Endothelial cell of umbilical vein (primary cell): Measurements from ENCODE around the gene THOC2. TPM values are rescaled to one million over a fixed set of nuclear protein-coding genes. Genes with fewer than 3 reads are reported as not detected.
"Not testable (repeated sequence)": the region's sequence is repeated elsewhere in the genome, so short reads cannot be mapped to it uniquely, and the experiment has no call there.

Experiments used
- BruUV-seq: library from RNA; stranded (reverse); fragments of 400-500 nt; replicated peaks from 2 replicates; lab custom pipeline; 2021; lab: Mats Ljungman, UMichigan
- CTCF ChIA-PET: fragments of 300-600, 350-600 bp; sonication (Branson Sonifier 250); formaldehyde crosslinking; loops from one replicate; lab custom pipeline; 2021; ENCODE audit warnings: antibody characterized with exemption, inconsistent platforms; lab: Charles Lee
- POLR2A ChIA-PET: fragments of 300-600, 350-600 bp; sonication (Branson Sonifier 250); formaldehyde crosslinking; loops from one replicate; lab custom pipeline; 2021; ENCODE audit warnings: antibody characterized with exemption, inconsistent platforms; lab: Charles Lee
- DNase-seq: peaks from one replicate; pipeline ENCODE4 v3.0.0-alpha.2; 2011; ENCODE audit warnings: low read depth, low spot score
- FAIRE-seq: peaks from 2 replicates; lab custom pipeline; 2011; peaks lifted over from hg19 to GRCh38; lab: Jason Lieb, UNC
- H2AFZ ChIP-seq: 2 replicates; pipeline ENCODE4 v1.6.0; 2012; ENCODE audit warnings: low read depth, low read length, control low read depth, inconsistent platforms
- H3K27ac ChIP-seq: 2 replicates; pipeline ENCODE4 v1.5.1; 2011; ENCODE audit warnings: low read depth, mild to moderate bottlenecking, control low read depth, low read length, moderate library complexity; ENCODE audit not compliant: insufficient read depth
- H3K27me3 ChIP-seq, 2 experiments: 2 replicates each; pipeline versions ENCODE4 v1.6.0 to v1.6.1; 2011; ENCODE audit warnings: low read length in 2 of 2, mixed read lengths in 1 of 2; ENCODE audit not compliant: control insufficient read depth in 2 of 2, insufficient read depth in 2 of 2
- H3K36me3 ChIP-seq, 2 experiments: 2 replicates in 1 of 2; 3 replicates in 1 of 2; pipeline ENCODE4 v1.5.1; 2011; ENCODE audit warnings: low read length in 2 of 2, mild to moderate bottlenecking in 1 of 2, moderate library complexity in 1 of 2; ENCODE audit not compliant: control insufficient read depth in 2 of 2, insufficient read depth in 2 of 2; ENCODE audit errors: extremely low read depth in 1 of 2
- H3K4me1 ChIP-seq: 3 replicates; pipeline ENCODE4 v1.5.1; 2011; ENCODE audit warnings: mild to moderate bottlenecking, low read length; ENCODE audit not compliant: control insufficient read depth, insufficient read depth; ENCODE audit errors: extremely low read depth
- H3K4me2 ChIP-seq: 2 replicates; pipeline ENCODE4 v1.6.1; 2011; ENCODE audit warnings: low read length, control low read depth, mixed read lengths; ENCODE audit not compliant: insufficient read depth
- H3K4me3 ChIP-seq, 3 experiments: fragments of 200-600 bp in 1 of 3; sonication (generic), shearing (Covaris generic) in 1 of 3; replicated peaks in 1 of 3; 2 replicates each; pipeline ENCODE4 v1.5.1; 2011 to 2016; ENCODE audit warnings: control low read depth in 3 of 3, low read length in 3 of 3, mild to moderate bottlenecking in 2 of 3, inconsistent platforms in 1 of 3, low read depth in 1 of 3, moderate library complexity in 1 of 3; ENCODE audit not compliant: insufficient read depth in 1 of 3
- H3K79me2 ChIP-seq: 2 replicates; pipeline ENCODE4 v1.6.0; 2012; ENCODE audit warnings: low read length, inconsistent platforms; ENCODE audit not compliant: control insufficient read depth, insufficient read depth
- H3K9ac ChIP-seq: replicated peaks from 2 replicates; pipeline ENCODE3; 2011; ENCODE audit warnings: low read length, control low read depth; ENCODE audit not compliant: insufficient read depth; ENCODE audit errors: extremely low read depth
- H3K9me1 ChIP-seq: replicated peaks from 3 replicates; pipeline ENCODE4 v1.6.0; 2011; ENCODE audit warnings: mild to moderate bottlenecking, low read length; ENCODE audit not compliant: control insufficient read depth, insufficient read depth; ENCODE audit errors: extremely low read depth
- H3K9me3 ChIP-seq: replicated peaks from 2 replicates; pipeline ENCODE4 v1.5.1; 2012; ENCODE audit warnings: low read length, inconsistent platforms; ENCODE audit not compliant: control insufficient read depth, insufficient read depth
- H4K20me1 ChIP-seq: replicated peaks from 2 replicates; pipeline ENCODE3; 2011; ENCODE audit warnings: mild to moderate bottlenecking, low read length; ENCODE audit not compliant: control insufficient read depth, insufficient read depth; ENCODE audit errors: extremely low read depth
- EZH2 ChIP-seq: IDR thresholded peaks from 2 replicates; pipeline ENCODE4 v1.6.1; 2012; ENCODE audit warnings: borderline replicate concordance, low read depth, mild to moderate bottlenecking, moderate library complexity, low read length, inconsistent platforms; ENCODE audit not compliant: severe bottlenecking
- FOS ChIP-seq: IDR thresholded peaks from 2 replicates; pipeline ENCODE4 v1.6.1; 2011; ENCODE audit warnings: mild to moderate bottlenecking, low read length, moderate library complexity, borderline replicate concordance; ENCODE audit not compliant: insufficient read depth
- GATA2 ChIP-seq: IDR thresholded peaks from 2 replicates; pipeline ENCODE4 v1.7.0; 2011; ENCODE audit warnings: low read depth, mild to moderate bottlenecking, moderate library complexity, mixed read lengths, low read length; ENCODE audit not compliant: insufficient read length, insufficient read depth
- JUN ChIP-seq: IDR thresholded peaks from 2 replicates; pipeline ENCODE4 v1.6.1; 2011; ENCODE audit warnings: borderline replicate concordance, low read depth; ENCODE audit not compliant: insufficient read length, insufficient read depth
- MAX ChIP-seq: IDR thresholded peaks from 2 replicates; pipeline ENCODE4 v1.6.1; 2011; ENCODE audit not compliant: insufficient read depth, insufficient read length
- MYC ChIP-seq: IDR thresholded peaks from one replicate; pipeline ENCODE4 v1.6.1; 2011; ENCODE audit warnings: mild to moderate bottlenecking, low read depth, low read length
- POLR2A ChIP-seq: IDR thresholded peaks from 2 replicates; pipeline ENCODE4 v1.6.1; 2012; ENCODE audit warnings: low read depth, mild to moderate bottlenecking, control low read depth, low read length
- POLR2AphosphoS5 ChIP-seq: IDR thresholded peaks from 2 replicates; pipeline ENCODE4 v1.6.1; 2012; ENCODE audit warnings: low read depth, mild to moderate bottlenecking, control low read depth, low read length, moderate library complexity; ENCODE audit not compliant: insufficient read depth
- dilution Hi-C: fragments of 300-500 bp; cut with MboI; formaldehyde crosslinking; loops from one replicate; pipeline ENCODE4 v1.15.0; 2019; ENCODE audit warnings: low sequenced_read_pairs; ENCODE audit not compliant: extremely low pct_ligation_motif_present
- intact Hi-C: fragments of 100-400 bp; cut with micrococcal nuclease; formaldehyde crosslinking; loops from one replicate; pipeline ENCODE4 v1.10.0; 2022
- polyA plus RNA-seq, 4 experiments: library from polyadenylated mRNA; depleted of rRNA in 3 of 4; stranded (reverse) in 3 of 4; unstranded in 1 of 4; fragments of >200 nt; gene quantifications; 2 replicates each; pipeline versions ENCODE4 v1.2.1 to v1.2.3, GENCODE V29; 2011 to 2012; ENCODE audit warnings: missing spikeins in 1 of 4
- total RNA-seq: library from RNA; stranded (reverse); gene quantifications from 2 replicates; pipeline ENCODE4 v1.2.3, GENCODE V29; 2021
- TF ChIP-seq, protein P1 (sequence below), 2 donors: IDR thresholded peaks; 1 replicate in 1 of 2; 2 replicates in 1 of 2; pipeline ENCODE4 v1.5.1; 2011; ENCODE audit warnings: low read length in 2 of 2, mild to moderate bottlenecking in 2 of 2, moderate library complexity in 2 of 2, control low read depth in 1 of 2, inconsistent platforms in 1 of 2, low read depth in 1 of 2; ENCODE audit not compliant: insufficient read depth in 1 of 2; ENCODE audit errors: extremely low read depth in 1 of 2

THOC2 gene
- total and polyA plus RNA-seq, 2 donors (not counting 3 experiments of a cell fraction or from before 2014, with no cell fraction given): 26.0 to 72.9 TPM

DNA sequence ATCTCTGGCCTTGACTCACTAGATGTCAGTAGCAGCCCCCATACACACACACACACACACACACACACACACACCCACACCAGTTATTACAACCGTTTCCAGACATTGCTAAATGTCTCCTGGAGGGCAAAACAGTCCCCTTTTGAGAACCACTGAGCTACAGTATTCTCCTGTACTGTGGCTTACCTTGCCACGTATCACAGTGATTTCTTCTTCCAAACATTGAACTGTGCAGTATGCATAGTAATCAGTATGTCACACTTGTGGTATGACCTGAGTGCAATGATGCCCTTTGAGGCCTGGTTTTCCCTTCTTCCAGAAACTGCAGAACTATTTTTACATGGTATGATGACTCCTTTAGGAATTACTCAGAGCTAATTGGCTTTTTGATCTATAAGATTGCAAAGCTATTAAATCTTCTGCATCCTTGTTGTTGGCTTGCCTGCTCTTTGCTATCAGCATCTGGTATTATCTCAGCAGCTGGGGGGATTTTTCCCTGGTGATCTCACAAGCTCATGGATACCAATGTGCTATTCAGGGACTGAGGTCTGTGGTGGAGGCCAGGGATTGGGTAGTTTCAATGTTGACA is 3.6 kb upstream of the THOC2 start:
- Histone ChIP-seq H3K9ac (no peak overlapping the region), H3K79me2 (peaks cover 17% of the 10 kb centered on the region), H3K4me1 (peaks cover 3% of the 10 kb centered on the region), H3K27me3 (peaks cover 4 to 5% of the 10 kb centered on the region in 2 experiments), H4K20me1 (no peaks in the 10 kb centered on the region), H3K9me3 (no peaks in the 10 kb centered on the region), H2AFZ (no peak overlapping the region), H3K4me2 (no peak overlapping the region), H3K4me3 (no peak overlapping the region), H3K9me1 (no peaks in the 10 kb centered on the region), H3K36me3 (no peaks in the 10 kb centered on the region), H3K27ac (no peak overlapping the region)
- ChIA-PET CTCF (no interaction called here), POLR2A (no interaction called here)
- no TSS peak for BruUV-seq
- FAIRE-seq: no peak
- no peak for DNase-seq
- TF ChIP-seq MAX: no peak
- no peak for TF ChIP-seq MYC
- no peak for TF ChIP-seq POLR2AphosphoS5
- TF ChIP-seq, protein P1, sequence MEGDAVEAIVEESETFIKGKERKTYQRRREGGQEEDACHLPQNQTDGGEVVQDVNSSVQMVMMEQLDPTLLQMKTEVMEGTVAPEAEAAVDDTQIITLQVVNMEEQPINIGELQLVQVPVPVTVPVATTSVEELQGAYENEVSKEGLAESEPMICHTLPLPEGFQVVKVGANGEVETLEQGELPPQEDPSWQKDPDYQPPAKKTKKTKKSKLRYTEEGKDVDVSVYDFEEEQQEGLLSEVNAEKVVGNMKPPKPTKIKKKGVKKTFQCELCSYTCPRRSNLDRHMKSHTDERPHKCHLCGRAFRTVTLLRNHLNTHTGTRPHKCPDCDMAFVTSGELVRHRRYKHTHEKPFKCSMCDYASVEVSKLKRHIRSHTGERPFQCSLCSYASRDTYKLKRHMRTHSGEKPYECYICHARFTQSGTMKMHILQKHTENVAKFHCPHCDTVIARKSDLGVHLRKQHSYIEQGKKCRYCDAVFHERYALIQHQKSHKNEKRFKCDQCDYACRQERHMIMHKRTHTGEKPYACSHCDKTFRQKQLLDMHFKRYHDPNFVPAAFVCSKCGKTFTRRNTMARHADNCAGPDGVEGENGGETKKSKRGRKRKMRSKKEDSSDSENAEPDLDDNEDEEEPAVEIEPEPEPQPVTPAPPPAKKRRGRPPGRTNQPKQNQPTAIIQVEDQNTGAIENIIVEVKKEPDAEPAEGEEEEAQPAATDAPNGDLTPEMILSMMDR (IDR thresholded peaks at IDR 0.05; ENCODE audit: extremely low read depth in 1 of 2, insufficient read depth in 1 of 2, low read depth in 1 of 2, low read length in 2 of 2): no peak
- TF ChIP-seq FOS: no peak
- no peak for TF ChIP-seq POLR2A
- TF ChIP-seq EZH2: no peak
- TF ChIP-seq GATA2: no peak
- TF ChIP-seq JUN: no peak
- intact Hi-C loops: no loop called here
- dilution Hi-C loops: no loop called here

DNA sequence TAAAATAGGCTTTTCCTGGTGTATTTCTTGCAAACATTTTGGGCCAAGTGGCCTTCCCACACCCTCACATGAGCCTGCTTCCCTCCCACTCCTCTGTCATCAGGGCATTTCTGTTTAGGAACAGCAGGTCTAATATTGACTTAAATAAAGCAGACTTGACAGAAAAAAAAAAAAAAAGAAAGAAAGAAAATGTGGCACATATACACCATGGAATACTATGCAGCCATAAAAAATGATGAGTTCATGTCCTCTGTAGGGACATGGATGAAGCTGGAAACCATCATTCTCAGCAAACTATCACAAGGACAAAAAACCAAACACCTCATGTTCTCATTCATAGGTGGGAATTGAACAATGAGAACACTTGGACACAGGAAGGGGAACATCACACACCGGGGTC is 2.3 kb upstream of the THOC2 start:
- CTCF ChIA-PET, BruUV-seq, H3K9me1 ChIP-seq, dilution Hi-C loops, H3K4me1 ChIP-seq, H3K9me3 ChIP-seq, H3K27ac ChIP-seq, H3K4me2 ChIP-seq, H3K36me3 ChIP-seq, H2AFZ ChIP-seq, H3K27me3 ChIP-seq, intact Hi-C loops, H3K4me3 ChIP-seq, FAIRE-seq, H3K9ac ChIP-seq, H4K20me1 ChIP-seq, DNase-seq, POLR2A ChIA-PET: not testable (repeated sequence)
- peaks cover 30% of the 10 kb centered on the region for H3K79me2 ChIP-seq

GRCh38 chrX:123734079-123734478 is 1.2 kb upstream of the THOC2 start:
- H3K9me1 ChIP-seq, CTCF ChIA-PET, H3K9ac ChIP-seq, H3K4me3 ChIP-seq, dilution Hi-C loops, intact Hi-C loops, H3K27ac ChIP-seq, H3K4me2 ChIP-seq, DNase-seq, H3K9me3 ChIP-seq, H4K20me1 ChIP-seq, POLR2A ChIA-PET, BruUV-seq, H3K27me3 ChIP-seq, H2AFZ ChIP-seq, H3K36me3 ChIP-seq, FAIRE-seq: not testable (repeated sequence)
- H3K4me1 ChIP-seq: peaks cover 11% of the 10 kb centered on the region
- H3K79me2 ChIP-seq: peaks cover 40% of the 10 kb centered on the region
